Astrocyte of the spinal cord (primary cell): ENCODE results near the gene ACR.

Experiments used
- DNase-seq: peaks from one replicate; pipeline ENCODE4 v3.0.0; 2011; ENCODE audit warnings: low read depth, low spot score
- H3K4me3 ChIP-seq: 2 replicates; pipeline ENCODE4 v1.5.1; 2011; ENCODE audit warnings: low read depth, mild to moderate bottlenecking, low read length, moderate library complexity
- CTCF ChIP-seq: IDR thresholded peaks from 2 replicates; pipeline ENCODE4 v1.5.1; 2012; ENCODE audit warnings: low read depth, mild to moderate bottlenecking, low read length, inconsistent platforms
- in situ Hi-C: cut with HindIII; loops from 2 replicates; pipeline ENCODE4 v1.10.0; 2017; ENCODE audit warnings: low sequenced_read_pairs

ACR gene

GRCh38 chr22:50733521-50734342 lies 4.3 kb upstream of the ACR start:
- no peak for TF ChIP-seq CTCF
- H3K4me3 ChIP-seq = no peak overlapping the region
- no peak for DNase-seq

GRCh38 chr22:50734343-50734771 lies 3.6 kb upstream of the ACR start:
- no peak for TF ChIP-seq CTCF
- H3K4me3 ChIP-seq = no peak overlapping the region
- DNase-seq = no peak
- in situ Hi-C loops = no loop called here

More at GRCh38 chr22:50733521-50734342, 4.3 kb upstream of the ACR start:
- in situ Hi-C loops = no loop called here

GRCh38 chr22:50734986-50735738 lies 2.8 kb upstream of the ACR start:
- in situ Hi-C loops = no loop called here
- no peak for DNase-seq
- TF ChIP-seq CTCF = no peak
- H3K4me3 ChIP-seq = no peak overlapping the region

- in situ Hi-C loops = no loop called here
- no peak for DNase-seq
- no peak overlapping the region for H3K4me3 ChIP-seq
- TF ChIP-seq CTCF = no peak
Observed at GRCh38 chr22:50735739-50736030, 2.3 kb upstream of the ACR start.

GRCh38 chr22:50738649-50739227 lies 734 bp downstream of the ACR start:
- H3K4me3 ChIP-seq = no peak overlapping the region
- in situ Hi-C loops = no loop called here
- TF ChIP-seq CTCF = no peak
- DNase-seq = no peak

GRCh38 chr22:50739279-50739691 lies 1.3 kb downstream of the ACR start:
- no peak overlapping the region for H3K4me3 ChIP-seq
- in situ Hi-C loops = no loop called here
- DNase-seq = no peak
- no peak for TF ChIP-seq CTCF
